ENCODE results near the gene IMMP2L. TPM values are rescaled to one million over a fixed set of nuclear protein-coding genes. Genes with fewer than 3 reads are reported as not detected.

IMMP2L gene
- total and polyA plus RNA-seq, 2 of the 8 experiments (the other 6 are each of a cell fraction or from before 2014, with no cell fraction given): 2.3 to 10.1 TPM

DNA sequence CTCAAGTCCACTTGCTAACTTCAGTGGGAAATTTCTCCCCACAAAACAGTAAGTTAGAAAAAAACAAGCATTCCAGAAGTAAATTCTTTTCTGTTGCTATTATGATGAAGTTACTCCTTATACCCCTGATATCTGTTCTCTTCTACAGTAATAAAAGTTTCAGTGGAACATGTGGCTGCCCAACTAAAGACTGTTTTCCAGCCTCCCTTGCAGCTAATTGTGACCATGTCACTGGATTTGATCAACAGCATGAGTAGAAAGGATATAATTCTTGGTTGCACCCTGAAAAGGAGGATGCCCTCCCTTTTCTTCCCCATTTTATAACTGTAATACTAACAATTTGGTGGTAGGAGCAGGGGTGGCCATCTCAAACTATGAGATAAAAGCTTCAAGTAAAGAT, 40.6 kb downstream of the IMMP2L start (continued):
- TF ChIP-seq CHD7 (IDR thresholded peaks at IDR 0.05; ENCODE audit: insufficient replicate concordance, low read length) (no peak), TEAD4 (IDR thresholded peaks at IDR 0.05; ENCODE audit: low read depth, low read length) (no peak), NRF1 (IDR thresholded peaks at IDR 0.05; ENCODE audit: low read depth, low read length) (no peak), SRF (IDR thresholded peaks at IDR 0.05; ENCODE audit: low read depth, low read length) (no peak), TAF7 (optimal IDR thresholded peaks at IDR 0.05; ENCODE audit: borderline replicate concordance, low read depth, low read length) (no peak), RBBP5 (IDR thresholded peaks at IDR 0.05; ENCODE audit: borderline replicate concordance, low read depth, low read length) (no peak), RFX5 (IDR thresholded peaks at IDR 0.05; ENCODE audit: borderline replicate concordance, low read depth, low read length) (no peak), FOSL1 (IDR thresholded peaks at IDR 0.05; ENCODE audit: insufficient read depth, low read depth, low read length) (no peak)
- TF ChIP-seq, protein P1, sequence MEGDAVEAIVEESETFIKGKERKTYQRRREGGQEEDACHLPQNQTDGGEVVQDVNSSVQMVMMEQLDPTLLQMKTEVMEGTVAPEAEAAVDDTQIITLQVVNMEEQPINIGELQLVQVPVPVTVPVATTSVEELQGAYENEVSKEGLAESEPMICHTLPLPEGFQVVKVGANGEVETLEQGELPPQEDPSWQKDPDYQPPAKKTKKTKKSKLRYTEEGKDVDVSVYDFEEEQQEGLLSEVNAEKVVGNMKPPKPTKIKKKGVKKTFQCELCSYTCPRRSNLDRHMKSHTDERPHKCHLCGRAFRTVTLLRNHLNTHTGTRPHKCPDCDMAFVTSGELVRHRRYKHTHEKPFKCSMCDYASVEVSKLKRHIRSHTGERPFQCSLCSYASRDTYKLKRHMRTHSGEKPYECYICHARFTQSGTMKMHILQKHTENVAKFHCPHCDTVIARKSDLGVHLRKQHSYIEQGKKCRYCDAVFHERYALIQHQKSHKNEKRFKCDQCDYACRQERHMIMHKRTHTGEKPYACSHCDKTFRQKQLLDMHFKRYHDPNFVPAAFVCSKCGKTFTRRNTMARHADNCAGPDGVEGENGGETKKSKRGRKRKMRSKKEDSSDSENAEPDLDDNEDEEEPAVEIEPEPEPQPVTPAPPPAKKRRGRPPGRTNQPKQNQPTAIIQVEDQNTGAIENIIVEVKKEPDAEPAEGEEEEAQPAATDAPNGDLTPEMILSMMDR (IDR thresholded peaks at IDR 0.05; ENCODE audit: control extremely low read depth in 1 of 3, insufficient read depth in 1 of 3, low read depth in 1 of 3, low read length in 3 of 3): no peak

Data from H1 (cell line).